Measurements from ENCODE around the gene CAPN7.

Gene CAPN7

GRCh38 chr3:15301761-15302160 lies 95.7 kb downstream of the CAPN7 start:
- DNase-seq, result no peak
